Neural cell (in vitro differentiated cells): ENCODE results near the gene PTPRG. TPM values are rescaled to one million over a fixed set of nuclear protein-coding genes. Genes with fewer than 3 reads are reported as not detected.

Experiments used
- H2AFZ ChIP-seq: fragments of 200-600, 300-800 bp; sonication (generic), shearing (Covaris generic); 2 replicates; pipeline ENCODE4 v1.6.0; 2014; ENCODE audit warnings: low read depth, mild to moderate bottlenecking, antibody characterized with exemption, low read length, moderate library complexity
- H3F3A ChIP-seq: fragments of 200-600 bp; shearing (Covaris generic); 2 replicates; pipeline ENCODE4 v1.6.1; 2016; ENCODE audit warnings: mild to moderate bottlenecking, moderate library complexity, mixed read lengths, antibody characterized with exemption, low read length; ENCODE audit not compliant: insufficient read depth, poor library complexity, severe bottlenecking
- H3K27ac ChIP-seq: fragments of 200-600, 300-800 bp; sonication (generic), shearing (Covaris generic); 2 replicates; pipeline ENCODE4 v1.5.1; 2014; ENCODE audit warnings: mild to moderate bottlenecking, low read length, moderate library complexity
- H3K27me3 ChIP-seq: fragments of 300-800, 200-600 bp; sonication (generic), shearing (Covaris generic); 2 replicates; pipeline ENCODE4 v1.6.0; 2014; ENCODE audit warnings: mild to moderate bottlenecking, low read depth, low read length, moderate library complexity; ENCODE audit not compliant: insufficient read depth
- H3K36me3 ChIP-seq: fragments of 300-800, 200-600 bp; sonication (generic), shearing (Covaris generic); 2 replicates; pipeline ENCODE4 v1.5.1; 2014; ENCODE audit warnings: mild to moderate bottlenecking, antibody characterized with exemption, low read length, moderate library complexity; ENCODE audit not compliant: insufficient read depth
- H3K4me2 ChIP-seq: fragments of 300-800, 200-600 bp; sonication (generic), shearing (Covaris generic); 2 replicates; pipeline ENCODE4 v1.6.0; 2014; ENCODE audit warnings: mild to moderate bottlenecking, low read length
- H3K4me3 ChIP-seq: fragments of 300-800, 200-600 bp; sonication (generic), shearing (Covaris generic); 2 replicates; pipeline ENCODE4 v1.5.1; 2014; ENCODE audit warnings: mild to moderate bottlenecking, low read length, moderate library complexity
- H3K79me2 ChIP-seq: fragments of 200-600 bp; shearing (Covaris generic); replicated peaks from 2 replicates; pipeline ENCODE4 v1.6.0; 2014; ENCODE audit warnings: mild to moderate bottlenecking, low read length, moderate library complexity; ENCODE audit not compliant: insufficient read depth
- H3K9ac ChIP-seq: fragments of 300-800, 200-600 bp; sonication (generic), shearing (Covaris generic); 2 replicates; pipeline ENCODE4 v1.6.1; 2016; ENCODE audit warnings: mild to moderate bottlenecking, low read length, mixed read lengths
- H3K9me2 ChIP-seq: fragments of 200-600 bp; shearing (Covaris generic); 2 replicates; pipeline ENCODE4 v1.6.1; 2016; ENCODE audit warnings: mild to moderate bottlenecking, low read length, mixed read lengths; ENCODE audit not compliant: insufficient read depth
- H3K9me3 ChIP-seq: fragments of 200-600, 300-800 bp; sonication (generic), shearing (Covaris generic); 2 replicates; pipeline ENCODE4 v1.6.1; 2016; ENCODE audit warnings: mild to moderate bottlenecking, mixed run types, low read length, moderate library complexity, mixed read lengths
- H4K20me1 ChIP-seq: fragments of 200-600 bp; shearing (Covaris generic); 2 replicates; pipeline ENCODE4 v1.6.1; 2016; ENCODE audit warnings: mild to moderate bottlenecking, mixed run types; ENCODE audit not compliant: insufficient read depth
- EP300 ChIP-seq: fragments of 450-650 bp; conservative IDR thresholded peaks from 2 replicates; pipeline ENCODE4 v1.6.1; 2014; ENCODE audit warnings: antibody characterized with exemption, mild to moderate bottlenecking, moderate library complexity; ENCODE audit not compliant: poor library complexity, severe bottlenecking
- EZH2 ChIP-seq: fragments of 200-600, 300-800 bp; shearing (Covaris generic), sonication (generic); IDR thresholded peaks from 2 replicates; pipeline ENCODE4 v1.6.1; 2014; ENCODE audit warnings: antibody characterized with exemption, low read length, borderline replicate concordance, mild to moderate bottlenecking; ENCODE audit not compliant: insufficient read depth, poor library complexity, severe bottlenecking
- MXI1 ChIP-seq: fragments of 450-650 bp; conservative IDR thresholded peaks from 2 replicates; pipeline ENCODE4 v1.6.1; 2014; ENCODE audit warnings: antibody characterized with exemption, mild to moderate bottlenecking; ENCODE audit not compliant: poor library complexity, severe bottlenecking
- POLR2AphosphoS5 ChIP-seq: IDR thresholded peaks from 2 replicates; pipeline ENCODE4 v1.6.1; 2012
- RAD21 ChIP-seq: fragments of 450-650 bp; conservative IDR thresholded peaks from 2 replicates; pipeline ENCODE4 v1.6.1; 2014; ENCODE audit warnings: antibody characterized with exemption, mild to moderate bottlenecking, moderate library complexity
- REST ChIP-seq: IDR thresholded peaks from 2 replicates; pipeline ENCODE4 v1.6.1; 2012; ENCODE audit warnings: borderline replicate concordance
- SMC3 ChIP-seq: fragments of 450-650 bp; conservative IDR thresholded peaks from 2 replicates; pipeline ENCODE4 v1.6.1; 2014; ENCODE audit warnings: antibody characterized with exemption, mild to moderate bottlenecking, moderate library complexity; ENCODE audit not compliant: poor library complexity
- TAF1 ChIP-seq: IDR thresholded peaks from 2 replicates; pipeline ENCODE4 v1.6.1; 2012; ENCODE audit warnings: low read depth
- polyA plus RNA-seq: library from polyadenylated mRNA; depleted of rRNA; stranded (reverse); fragments of >200 nt; gene quantifications from 2 replicates; pipeline ENCODE4 v1.2.3, GENCODE V29; 2014
- TF ChIP-seq, protein P1 (sequence below): fragments of 450-650 bp; IDR thresholded peaks from 2 replicates; pipeline ENCODE4 v1.5.1; 2014; ENCODE audit warnings: antibody characterized with exemption, mild to moderate bottlenecking, moderate library complexity; ENCODE audit not compliant: poor library complexity, severe bottlenecking

PTPRG gene
- polyA plus RNA-seq, 1 donor from 2014 or later = 33.1 TPM

- Histone ChIP-seq H3K9ac (no peak overlapping the region), H3F3A (no peaks in the 10 kb centered on the region), H3K27ac (no peak overlapping the region), H3K9me2 (no peaks in the 10 kb centered on the region), H4K20me1 (no peaks in the 10 kb centered on the region), H3K27me3 (no peaks in the 10 kb centered on the region), H3K79me2 (no peaks in the 10 kb centered on the region), H3K4me2 (no peak overlapping the region), H3K36me3 (no peaks in the 10 kb centered on the region), H3K9me3 (no peaks in the 10 kb centered on the region), H3K4me3 (no peak overlapping the region), H2AFZ (no peak overlapping the region)
- TF ChIP-seq REST = no peak
- TF ChIP-seq TAF1 = no peak
- no peak for TF ChIP-seq SMC3
- no peak for TF ChIP-seq EP300
- no peak for TF ChIP-seq MXI1
- TF ChIP-seq EZH2 = no peak
- no peak for TF ChIP-seq RAD21
- no peak for TF ChIP-seq POLR2AphosphoS5
- TF ChIP-seq, protein P1, sequence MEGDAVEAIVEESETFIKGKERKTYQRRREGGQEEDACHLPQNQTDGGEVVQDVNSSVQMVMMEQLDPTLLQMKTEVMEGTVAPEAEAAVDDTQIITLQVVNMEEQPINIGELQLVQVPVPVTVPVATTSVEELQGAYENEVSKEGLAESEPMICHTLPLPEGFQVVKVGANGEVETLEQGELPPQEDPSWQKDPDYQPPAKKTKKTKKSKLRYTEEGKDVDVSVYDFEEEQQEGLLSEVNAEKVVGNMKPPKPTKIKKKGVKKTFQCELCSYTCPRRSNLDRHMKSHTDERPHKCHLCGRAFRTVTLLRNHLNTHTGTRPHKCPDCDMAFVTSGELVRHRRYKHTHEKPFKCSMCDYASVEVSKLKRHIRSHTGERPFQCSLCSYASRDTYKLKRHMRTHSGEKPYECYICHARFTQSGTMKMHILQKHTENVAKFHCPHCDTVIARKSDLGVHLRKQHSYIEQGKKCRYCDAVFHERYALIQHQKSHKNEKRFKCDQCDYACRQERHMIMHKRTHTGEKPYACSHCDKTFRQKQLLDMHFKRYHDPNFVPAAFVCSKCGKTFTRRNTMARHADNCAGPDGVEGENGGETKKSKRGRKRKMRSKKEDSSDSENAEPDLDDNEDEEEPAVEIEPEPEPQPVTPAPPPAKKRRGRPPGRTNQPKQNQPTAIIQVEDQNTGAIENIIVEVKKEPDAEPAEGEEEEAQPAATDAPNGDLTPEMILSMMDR = no peak
Measured at GRCh38 chr3:62052331-62052730, 491.0 kb downstream of the PTPRG start.

DNA sequence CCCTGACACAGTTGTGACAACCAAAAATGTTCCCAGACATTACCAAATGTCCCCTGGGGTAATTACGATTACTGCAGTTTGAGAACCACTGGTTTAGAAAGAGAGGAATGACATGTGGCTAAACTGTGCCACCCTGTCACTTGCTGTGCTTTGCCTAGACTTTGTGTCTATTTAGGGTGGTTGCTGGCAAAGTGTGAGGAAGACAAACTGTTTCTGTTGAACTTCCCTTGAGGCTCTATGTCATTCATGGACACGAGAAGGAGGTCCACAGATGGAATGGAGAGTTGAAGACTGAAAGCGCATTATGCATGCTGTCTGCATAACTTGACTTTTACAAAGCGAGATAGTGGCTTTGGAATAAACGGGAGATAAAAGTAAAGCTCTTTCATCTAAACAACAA is 495.3 kb downstream of the PTPRG start:
- Histone ChIP-seq H3K4me3 (no peak overlapping the region), H3K79me2 (no peaks in the 10 kb centered on the region), H3K9me3 (no peaks in the 10 kb centered on the region), H3K9me2 (no peaks in the 10 kb centered on the region), H3K9ac (no peak overlapping the region), H3K36me3 (no peaks in the 10 kb centered on the region), H2AFZ (no peak overlapping the region), H3K27ac (no peak overlapping the region), H3F3A (no peaks in the 10 kb centered on the region), H4K20me1 (no peaks in the 10 kb centered on the region), H3K4me2 (no peak overlapping the region), H3K27me3 (no peaks in the 10 kb centered on the region)
- TF ChIP-seq TAF1 = no peak
- TF ChIP-seq, protein P1 = no peak
- no peak for TF ChIP-seq EP300
- no peak for TF ChIP-seq REST
- TF ChIP-seq RAD21 = no peak
- TF ChIP-seq SMC3 = no peak
- TF ChIP-seq MXI1 = no peak
